NCI-H460 (cell line): ENCODE results near the gene GPHN. TPM values are rescaled to one million over a fixed set of nuclear protein-coding genes. Genes with fewer than 3 reads are reported as not detected.

ENCODE experiments used
- DNase-seq: peaks from one replicate; pipeline ENCODE4 v3.0.0-alpha.2; 2016; ENCODE audit warnings: low read depth; ENCODE audit errors: extremely low read depth
- total RNA-seq: library from RNA; depleted of rRNA; stranded (reverse); fragments of >200 nt; shearing (Covaris generic); gene quantifications from 2 replicates; pipeline ENCODE4 v1.2.3, GENCODE V29; 2014

Gene GPHN
- total RNA-seq, 1 experiment from 2014 or later = 17.5 TPM

DNA sequence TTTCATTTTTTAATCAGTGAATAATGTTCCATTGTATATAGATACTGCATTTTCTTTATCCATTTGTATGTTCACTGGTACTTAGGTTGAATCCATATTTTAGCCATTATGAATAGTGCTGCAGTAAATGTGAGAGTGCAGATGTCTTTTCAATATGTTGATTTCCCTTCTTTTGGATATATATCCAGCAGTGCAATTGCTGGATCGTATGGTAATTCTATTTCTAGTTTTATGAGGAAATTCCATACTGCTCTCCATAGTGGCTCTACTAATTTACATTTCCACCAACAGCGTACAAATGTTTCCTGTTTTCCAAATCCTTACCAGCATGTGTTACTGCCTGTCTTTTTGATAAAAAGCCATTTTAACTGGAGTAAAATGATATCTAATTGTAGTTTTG lies 392.8 kb downstream of the GPHN start:
- no peak for DNase-seq

DNA sequence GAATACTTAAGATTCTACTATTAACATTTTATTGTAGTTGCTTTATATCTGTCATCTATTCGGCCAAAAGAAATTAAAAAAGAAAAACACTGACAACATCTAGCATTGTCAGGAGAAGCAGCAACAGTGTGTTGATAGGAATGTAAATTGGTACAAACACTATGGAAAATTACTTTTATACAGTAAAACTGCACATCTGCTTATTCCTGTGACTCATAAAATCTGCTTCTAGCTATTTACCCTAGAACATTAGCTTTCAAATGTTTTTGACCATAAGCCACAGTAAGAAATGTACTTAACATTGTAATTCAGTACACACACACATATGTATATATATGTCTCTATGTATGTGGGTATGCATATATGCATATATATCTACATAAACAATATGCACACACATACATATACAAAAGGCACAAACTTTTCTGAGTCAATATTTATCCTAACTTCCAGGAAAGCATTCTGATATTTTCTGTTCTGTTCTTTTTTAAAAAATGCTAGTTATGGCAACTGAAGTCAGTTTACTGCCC lies 402.4 kb downstream of the GPHN start:
- DNase-seq = no peak

DNA sequence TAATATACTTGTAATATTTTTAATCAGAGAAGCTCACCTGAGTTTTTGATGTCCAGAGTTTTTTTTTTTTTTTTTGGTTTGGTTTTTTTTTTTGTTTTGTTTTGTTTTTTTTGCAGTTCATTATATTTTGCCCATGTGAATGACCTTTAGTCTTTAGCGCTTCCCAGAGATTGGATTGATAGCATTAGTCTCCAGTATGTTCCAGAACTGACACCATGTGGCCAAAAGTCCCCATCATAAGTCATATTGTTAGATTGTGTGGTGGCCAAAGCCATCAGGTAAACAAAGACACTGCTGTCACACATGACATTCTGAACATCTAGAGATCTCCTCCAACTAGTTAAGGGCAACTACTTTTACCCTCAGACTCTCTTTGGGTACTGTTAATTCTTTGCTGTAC lies 408.5 kb downstream of the GPHN start:
- no peak for DNase-seq

DNA sequence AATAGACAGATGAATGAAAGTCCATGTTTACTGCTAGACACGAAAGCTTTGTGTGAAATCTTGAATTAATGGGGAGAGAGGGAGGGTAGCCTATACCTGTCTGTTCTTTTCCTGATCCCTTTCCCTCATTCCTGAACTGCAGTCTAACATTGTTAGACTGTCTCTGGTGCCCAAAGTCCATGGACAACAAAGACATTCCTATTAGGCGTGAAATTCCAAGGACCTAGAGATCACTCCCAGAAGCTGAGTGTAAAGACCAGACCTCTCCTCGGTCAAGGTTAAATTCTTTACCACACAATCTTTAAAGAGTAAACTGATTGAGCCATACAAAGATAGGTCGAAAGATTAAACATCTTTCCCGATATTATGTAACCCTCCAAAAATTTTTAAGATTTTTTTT lies 410.6 kb downstream of the GPHN start:
- no peak for DNase-seq

DNA sequence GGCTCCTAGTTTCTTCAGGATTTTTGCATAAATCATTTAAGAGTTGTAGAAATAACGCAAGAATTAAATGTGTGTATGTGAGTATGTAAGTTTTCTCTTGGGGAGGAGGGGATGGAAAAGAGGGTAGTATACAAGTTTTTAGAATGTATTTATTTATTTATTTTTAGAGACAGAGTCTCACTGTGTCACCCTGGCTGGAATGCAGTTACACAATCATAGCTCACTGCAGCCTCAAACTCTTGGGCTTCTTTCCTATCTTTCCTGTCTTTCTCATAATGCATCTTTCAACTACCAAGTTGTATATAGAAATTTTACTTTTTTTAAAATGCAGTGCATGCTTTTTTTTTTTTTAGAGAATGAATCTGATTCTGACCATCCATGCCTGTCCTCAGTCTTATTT lies 412.2 kb downstream of the GPHN start:
- DNase-seq = no peak

DNA sequence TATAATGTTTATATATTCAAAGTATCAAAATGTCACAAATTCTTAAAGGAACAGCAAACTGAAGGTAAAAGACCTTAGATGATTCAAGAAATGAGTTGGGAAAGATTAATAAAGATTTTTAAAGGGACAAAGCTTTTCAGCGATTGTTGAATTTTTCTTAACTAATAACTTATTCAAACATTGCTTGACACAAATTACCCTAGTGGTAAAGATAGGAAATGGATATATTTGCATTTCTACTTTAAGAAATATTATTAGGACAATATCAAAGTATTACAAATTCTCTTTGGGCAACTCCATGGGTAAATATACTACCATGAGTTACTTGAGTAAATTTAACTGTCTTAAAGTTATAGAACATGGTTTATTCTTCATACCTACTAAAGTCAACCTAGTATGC lies 415.3 kb downstream of the GPHN start:
- DNase-seq = no peak

DNA sequence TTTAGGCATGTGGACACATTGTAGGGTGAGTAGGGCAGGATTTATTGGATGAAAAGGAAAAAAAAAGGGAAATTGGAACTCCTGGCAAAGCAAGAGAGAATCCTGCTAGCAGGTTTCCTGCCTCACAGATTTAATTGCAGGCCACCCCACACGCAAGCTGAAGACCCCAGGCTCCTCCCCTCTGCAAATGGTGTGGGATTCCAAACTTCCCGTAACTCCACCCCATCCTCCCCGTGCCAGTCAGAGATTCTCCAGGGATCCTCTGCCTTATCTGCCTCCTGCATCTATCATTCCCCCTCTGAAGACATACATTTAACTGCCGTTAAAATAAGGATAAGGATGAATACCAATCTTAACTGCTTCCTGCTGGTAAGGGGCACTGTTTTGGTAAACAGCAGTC lies 431.5 kb downstream of the GPHN start:
- no peak for DNase-seq

DNA sequence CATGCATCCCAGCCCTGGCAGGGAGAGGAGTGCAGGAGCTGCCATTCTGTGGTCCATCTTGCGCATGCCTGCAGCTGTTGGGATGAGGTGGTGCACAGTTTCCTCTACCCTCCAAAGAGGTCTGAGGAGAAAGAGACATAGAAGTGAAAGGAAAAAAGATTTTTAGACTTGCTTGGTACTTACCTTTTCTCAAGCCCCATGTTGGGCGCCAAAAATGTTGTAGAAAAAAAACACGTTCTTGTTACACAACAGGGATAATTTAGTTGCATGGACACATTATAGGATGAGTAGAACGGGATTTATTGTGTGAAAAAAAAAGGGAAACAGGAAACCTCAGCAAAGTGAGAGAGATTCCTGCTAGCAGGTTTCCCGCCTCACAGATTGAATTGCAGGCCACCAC lies 436.9 kb downstream of the GPHN start:
- no peak for DNase-seq

DNA sequence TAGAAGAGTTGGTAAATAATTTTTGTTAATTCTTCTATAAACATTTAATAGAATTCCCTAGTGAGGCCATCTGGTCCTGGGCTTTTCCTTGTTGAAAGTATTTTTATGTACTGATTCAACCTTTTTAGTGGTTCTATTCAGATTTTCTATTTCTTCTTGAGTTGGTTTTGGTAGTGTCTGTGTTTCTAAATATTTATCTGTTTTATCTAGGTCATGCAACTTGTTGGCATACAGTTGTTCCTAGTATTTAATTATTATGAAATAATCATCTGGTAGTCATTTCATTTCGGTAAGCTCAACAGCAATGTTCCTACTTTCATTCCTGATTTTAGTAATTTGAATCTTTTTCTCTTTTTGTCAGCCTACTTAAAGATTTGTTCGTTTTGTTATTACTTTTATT lies 447.2 kb downstream of the GPHN start:
- DNase-seq = no peak

DNA sequence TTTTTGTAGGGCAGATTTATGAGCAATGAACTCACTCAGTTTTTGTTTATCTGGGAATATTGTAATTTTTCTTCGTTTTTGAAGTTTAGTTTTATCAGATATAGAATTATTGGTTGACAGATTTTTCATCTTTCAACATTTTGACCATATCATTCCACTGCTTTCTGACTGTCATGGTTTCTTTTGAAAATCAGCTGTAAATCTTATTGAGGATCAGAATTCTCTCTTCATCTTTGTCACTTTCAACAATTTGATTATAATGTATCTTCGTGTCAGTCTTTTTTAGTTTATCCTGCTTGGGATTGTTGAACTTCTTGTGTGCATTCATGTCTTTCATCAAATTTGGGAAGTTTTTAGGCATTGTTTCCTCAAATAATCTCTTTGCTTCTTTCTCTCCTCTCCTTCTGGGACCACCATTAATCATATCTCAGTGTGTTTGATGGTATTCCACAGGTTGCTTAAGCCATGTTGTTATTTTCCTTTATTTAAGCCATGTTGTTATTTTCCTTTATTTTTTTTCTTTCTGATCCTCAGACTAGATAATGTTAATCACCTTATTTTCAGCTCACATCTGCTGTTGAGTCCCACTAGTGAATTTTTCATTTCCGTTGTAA lies 451.6 kb downstream of the GPHN start:
- DNase-seq = no peak

DNA sequence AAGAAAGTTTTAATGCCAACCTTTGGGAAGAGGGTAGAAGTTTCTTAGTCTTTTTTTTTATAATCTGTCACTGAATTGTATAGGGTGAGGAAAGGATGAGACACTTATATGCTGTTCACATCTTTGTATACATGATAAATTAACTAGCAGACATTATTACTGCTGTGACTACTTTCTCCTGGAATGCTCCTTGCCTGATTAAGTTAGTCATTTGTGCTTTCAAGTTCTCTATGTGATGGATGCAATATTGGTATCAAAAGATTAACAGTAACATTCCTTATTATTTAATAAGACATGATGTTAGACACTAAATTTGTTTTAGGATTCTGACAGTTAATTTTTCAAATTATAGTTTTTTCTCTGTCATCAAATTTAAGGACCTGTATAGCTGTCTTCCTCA lies 457.9 kb downstream of the GPHN start:
- DNase-seq = no peak

DNA sequence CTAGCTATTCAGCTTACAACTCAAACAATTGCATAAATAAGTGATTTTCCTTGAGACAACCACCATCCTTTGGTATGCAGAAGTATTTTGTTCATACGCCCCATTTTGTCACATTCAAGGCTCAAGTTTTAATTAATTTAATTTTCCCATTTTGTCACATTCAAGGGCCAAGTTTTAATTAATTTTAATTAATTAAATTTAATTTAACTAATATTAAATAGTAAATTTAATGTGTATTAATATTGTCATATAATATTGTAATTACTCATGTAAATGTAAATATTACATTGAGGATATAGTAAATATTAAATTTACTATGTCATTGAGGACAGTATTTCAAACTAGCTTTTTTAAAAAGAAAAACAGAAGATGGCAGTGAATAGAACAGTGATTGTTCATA lies 464.5 kb downstream of the GPHN start:
- no peak for DNase-seq

DNA sequence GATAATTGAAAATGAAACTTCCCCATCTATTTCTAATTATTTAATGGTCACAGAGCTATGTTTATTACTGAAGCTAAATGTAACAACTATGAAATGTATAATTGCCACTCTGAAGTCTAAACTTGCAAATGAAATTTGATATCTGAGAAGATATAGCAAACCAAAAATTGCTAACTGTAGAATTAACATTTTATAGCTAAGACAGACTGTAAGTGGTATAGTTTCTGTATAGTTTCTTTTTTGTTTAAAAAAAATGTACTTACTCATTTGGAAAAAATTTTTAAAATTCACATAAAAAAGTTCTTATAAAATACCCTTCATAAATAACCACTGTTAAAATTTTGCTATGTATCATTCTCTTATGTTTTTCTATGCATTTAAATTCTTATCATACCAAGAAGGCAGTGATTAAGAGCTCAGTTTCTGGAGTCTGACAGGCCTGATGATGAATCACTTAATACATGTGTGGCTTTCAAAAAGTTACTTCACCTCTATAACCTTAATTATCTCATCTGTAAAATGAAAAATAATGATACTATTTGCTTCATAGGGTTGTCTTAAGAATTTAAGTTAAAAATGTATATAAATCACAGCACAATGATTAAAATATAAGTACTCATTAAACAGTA lies 466.6 kb downstream of the GPHN start:
- no peak for DNase-seq

DNA sequence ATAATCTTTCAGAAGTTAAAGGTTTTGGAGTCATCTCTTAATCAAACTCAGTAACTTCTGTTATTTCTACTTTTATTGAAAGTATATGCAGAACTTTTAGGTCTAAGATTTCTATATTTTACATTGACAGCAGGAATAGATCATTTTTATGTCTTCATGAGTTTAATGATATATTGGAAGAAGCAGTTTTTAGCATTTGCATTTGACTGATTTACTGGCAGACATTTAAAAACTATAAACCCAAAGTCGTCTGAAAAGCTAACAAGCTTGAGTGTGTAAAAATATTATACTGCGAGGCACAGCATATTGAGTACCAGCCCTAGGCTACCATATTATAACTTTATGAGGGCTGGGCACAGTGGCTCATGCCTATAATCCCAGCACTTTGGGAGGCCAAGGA lies 467.3 kb downstream of the GPHN start:
- no peak for DNase-seq

DNA sequence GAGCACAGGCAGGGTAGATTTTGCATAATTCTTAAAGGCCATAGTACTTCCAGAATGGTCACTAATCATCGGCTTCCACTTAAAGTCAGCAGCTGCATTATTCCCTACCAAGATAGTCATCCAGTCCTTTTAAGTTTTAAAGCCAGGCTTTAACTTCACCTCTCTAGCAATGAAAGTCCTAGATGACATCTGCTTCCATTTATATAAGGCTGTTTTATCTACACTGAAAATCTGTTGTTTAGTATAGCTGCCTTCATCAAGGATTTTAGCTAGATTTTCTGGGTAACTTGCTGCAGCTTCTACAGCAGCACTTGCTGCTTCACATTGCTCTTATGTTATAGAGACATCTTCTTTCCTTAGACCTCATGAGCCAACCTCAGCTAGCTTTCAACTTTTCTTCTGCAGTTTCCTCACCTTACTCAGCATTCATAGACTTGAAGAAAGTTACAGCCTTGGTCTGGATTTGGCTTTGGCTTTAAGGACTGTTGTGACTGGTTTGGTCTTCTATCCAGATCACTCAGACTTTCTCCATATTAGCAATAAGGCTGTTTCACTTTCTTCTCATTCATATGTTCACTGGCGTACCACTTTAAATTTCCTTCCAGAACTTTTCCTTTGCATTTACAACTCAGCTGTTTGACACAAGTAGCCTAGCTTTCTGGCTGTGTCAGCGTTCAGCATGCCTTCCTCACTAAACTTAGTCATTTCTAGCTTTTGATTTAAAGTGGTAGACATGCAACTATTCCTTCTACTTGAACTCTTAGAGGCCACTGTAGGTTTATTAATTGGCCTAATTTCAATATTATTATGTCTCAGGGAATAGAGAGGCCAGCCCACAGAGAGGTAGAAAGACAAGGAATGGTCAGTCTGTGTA lies 471.4 kb downstream of the GPHN start:
- no peak for DNase-seq

DNA sequence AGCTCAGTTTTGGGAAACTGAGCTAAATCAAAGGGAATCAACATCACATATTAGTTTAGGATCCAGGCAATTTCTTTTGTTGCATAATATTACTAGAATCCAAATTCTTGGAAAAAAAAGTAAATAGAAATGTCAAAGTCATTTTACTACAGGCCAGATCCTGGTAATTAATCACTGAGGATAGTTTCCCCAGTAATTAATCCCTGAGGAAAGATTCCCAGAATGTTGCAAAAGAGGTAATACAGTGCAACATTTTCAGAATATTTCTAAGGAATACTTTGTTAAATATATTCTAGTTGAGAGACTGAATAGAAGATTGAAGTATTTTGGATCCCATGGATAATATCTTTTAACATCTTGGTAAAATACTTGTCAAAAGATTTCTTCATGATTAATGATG lies 474.3 kb downstream of the GPHN start:
- no peak for DNase-seq

DNA sequence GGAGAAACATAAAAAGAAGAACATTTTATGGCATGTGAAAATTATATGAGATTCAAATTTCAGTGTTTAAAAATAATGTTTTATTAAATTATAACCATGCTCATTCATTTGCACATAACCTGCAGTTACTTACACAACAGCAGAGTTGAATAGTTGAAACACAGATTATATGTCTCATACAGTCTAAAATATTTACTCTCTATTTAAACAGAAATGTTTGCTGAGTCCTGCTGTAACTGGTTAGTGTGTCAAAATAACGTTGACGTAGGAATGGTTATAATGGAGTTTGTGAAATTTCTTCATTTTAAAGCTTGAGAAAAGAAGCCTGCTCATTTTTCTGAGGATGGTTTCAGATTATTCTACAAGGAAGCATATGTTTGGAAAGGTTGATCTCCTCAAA lies 484.8 kb downstream of the GPHN start:
- no peak for DNase-seq

DNA sequence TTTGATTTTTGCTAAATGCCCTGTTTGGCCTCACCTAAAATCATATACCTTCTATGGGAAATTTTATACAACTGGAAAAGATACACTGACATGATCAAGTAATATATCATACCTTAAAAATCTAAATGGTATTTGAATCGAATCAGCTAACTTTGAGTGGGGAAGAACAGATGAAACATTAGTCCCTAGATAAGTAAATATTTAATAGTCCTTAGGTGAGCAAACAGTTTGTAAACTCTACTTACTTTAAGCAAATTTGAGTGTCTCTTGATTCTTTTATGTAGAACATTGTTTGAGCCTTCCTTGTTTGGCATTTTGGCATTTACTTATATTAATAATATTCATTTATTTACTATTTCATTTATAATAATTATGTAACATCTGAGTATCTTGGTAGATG lies 485.6 kb downstream of the GPHN start:
- no peak for DNase-seq

DNA sequence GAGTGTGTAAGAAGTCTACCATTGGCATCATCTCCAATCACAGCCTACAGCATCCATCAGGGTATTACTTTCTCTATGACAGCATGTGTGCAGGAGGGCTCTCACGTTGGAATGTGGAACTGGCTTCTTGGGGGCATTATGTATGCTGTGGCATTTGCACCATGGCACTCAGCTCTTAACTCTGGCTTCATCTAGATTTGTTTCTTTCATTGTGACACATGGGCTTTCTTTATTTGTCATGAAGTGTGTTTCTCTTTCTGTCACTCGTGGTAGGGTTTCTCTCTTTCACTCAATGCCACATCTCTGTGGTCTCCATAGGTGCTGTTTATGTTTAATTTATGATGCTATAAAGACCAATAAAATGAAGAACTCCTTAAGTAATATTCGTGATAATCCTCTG lies 490.1 kb downstream of the GPHN start:
- DNase-seq = no peak

DNA sequence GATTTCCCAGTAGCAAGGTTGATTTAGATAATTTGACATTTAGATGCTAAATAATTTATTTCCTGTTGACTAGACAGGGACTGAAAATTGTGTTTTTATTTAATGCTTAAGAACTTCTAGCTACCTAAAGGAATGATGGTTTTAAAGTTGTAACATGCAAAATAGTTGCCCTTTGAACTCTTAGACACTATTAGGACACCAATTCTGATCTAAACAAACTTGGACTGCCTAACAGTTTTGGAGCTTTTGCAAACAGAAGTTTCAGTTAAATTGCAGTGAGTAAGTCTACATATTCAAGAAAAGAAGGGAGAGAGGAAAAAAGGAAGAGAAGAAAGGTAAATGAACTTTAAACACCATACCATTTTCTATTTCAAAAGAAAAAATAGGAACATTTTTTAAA lies 492.0 kb downstream of the GPHN start:
- DNase-seq = no peak

DNA sequence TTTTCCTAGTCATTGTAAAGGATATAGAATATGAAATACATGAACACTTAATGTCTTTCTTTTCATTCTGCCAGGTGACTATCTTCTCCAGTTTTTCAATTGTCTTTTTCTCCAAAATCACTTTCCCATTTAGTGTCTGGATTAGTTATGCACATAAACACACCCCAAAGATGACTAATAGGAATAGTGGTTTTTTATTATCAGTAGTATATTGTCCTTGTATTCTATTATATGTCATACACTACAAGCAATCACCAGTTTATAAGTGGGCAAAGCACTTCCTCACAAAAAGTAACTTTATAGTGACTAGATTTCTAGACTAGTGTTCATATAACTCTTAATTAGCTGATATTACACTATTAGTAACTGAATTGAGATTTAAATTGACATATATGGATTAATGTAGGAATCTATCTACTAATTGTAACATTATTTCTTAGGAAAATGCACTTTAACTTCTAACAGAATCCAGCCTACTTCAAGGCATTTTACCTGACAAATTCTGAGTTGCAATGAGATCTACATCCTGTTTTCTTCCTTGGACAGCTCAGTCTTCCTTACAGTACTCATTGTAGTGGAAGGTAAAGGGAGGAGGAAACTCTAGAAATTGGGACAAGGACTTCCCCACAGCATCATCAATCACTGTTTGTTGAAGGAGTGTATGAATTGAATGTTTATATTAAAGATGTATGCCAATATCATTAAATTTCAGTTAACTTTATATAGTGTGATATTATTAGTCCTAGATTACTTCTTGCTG lies 495.2 kb downstream of the GPHN start:
- no peak for DNase-seq
